ENCODE results near the gene GDF10.

GRCh38 chr10:47325303-47326291, 25.6 kb downstream of the GDF10 start:
- TF ChIP-seq CTCF (IDR thresholded peaks at IDR 0.05): no peak
- TF ChIP-seq POLR2A (IDR thresholded peaks at IDR 0.05): no peak

Measured in esophagus squamous epithelium (tissue), 4 donors.